NB4 (cell line): ENCODE data around the gene ZNHIT2.

ENCODE experiments used
- DNase-seq: peaks from one replicate; pipeline ENCODE4 v3.0.0; 2010; ENCODE audit warnings: low read depth
- H3K4me3 ChIP-seq: one replicate; pipeline ENCODE4 v1.5.1; 2011; ENCODE audit warnings: mild to moderate bottlenecking, low read depth, low read length, moderate library complexity
- MYC ChIP-seq: IDR thresholded peaks from 2 replicates; pipeline ENCODE4 v1.6.1; 2011; ENCODE audit warnings: low read depth, low read length
- POLR2A ChIP-seq: IDR thresholded peaks from 2 replicates; pipeline ENCODE4 v1.6.1; 2011; ENCODE audit warnings: mild to moderate bottlenecking; ENCODE audit not compliant: insufficient read length; ENCODE audit errors: extremely low read depth
- TF ChIP-seq, protein P1 (sequence below): IDR thresholded peaks from 2 replicates; pipeline ENCODE4 v1.6.1; 2011; ENCODE audit warnings: low read depth, low read length
- TF ChIP-seq, protein P2 (sequence below): IDR thresholded peaks from one replicate; pipeline ENCODE4 v1.5.1; 2012; ENCODE audit warnings: low read depth, low read length

The ZNHIT2 gene

DNA sequence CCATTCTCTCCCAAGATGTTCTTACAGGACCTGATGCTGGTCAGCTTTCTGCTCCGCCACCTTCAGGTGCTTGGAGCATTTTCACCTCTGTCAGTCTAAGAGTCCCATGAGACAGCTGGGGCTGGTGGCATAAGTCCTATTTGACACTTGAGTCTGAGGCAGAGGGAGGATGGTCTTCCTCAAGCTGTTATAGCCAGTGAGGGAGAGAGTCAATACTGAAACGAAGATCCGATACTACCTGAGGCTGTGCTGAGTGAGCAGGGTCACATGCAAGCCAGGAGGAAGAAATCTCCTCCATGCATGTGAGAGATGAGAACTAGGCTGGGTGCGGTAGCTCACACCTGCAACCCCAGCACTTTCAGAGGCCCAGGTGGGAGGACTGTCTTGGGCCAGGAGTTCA is 27.9 kb downstream of the ZNHIT2 start:
- TF ChIP-seq MYC (no peak), POLR2A (no peak)
- TF ChIP-seq, protein P1, sequence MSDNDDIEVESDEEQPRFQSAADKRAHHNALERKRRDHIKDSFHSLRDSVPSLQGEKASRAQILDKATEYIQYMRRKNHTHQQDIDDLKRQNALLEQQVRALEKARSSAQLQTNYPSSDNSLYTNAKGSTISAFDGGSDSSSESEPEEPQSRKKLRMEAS, result no peak
- TF ChIP-seq, protein P2, sequence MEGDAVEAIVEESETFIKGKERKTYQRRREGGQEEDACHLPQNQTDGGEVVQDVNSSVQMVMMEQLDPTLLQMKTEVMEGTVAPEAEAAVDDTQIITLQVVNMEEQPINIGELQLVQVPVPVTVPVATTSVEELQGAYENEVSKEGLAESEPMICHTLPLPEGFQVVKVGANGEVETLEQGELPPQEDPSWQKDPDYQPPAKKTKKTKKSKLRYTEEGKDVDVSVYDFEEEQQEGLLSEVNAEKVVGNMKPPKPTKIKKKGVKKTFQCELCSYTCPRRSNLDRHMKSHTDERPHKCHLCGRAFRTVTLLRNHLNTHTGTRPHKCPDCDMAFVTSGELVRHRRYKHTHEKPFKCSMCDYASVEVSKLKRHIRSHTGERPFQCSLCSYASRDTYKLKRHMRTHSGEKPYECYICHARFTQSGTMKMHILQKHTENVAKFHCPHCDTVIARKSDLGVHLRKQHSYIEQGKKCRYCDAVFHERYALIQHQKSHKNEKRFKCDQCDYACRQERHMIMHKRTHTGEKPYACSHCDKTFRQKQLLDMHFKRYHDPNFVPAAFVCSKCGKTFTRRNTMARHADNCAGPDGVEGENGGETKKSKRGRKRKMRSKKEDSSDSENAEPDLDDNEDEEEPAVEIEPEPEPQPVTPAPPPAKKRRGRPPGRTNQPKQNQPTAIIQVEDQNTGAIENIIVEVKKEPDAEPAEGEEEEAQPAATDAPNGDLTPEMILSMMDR, result no peak
- no peak overlapping the region for H3K4me3 ChIP-seq
- DNase-seq, result no peak

DNA sequence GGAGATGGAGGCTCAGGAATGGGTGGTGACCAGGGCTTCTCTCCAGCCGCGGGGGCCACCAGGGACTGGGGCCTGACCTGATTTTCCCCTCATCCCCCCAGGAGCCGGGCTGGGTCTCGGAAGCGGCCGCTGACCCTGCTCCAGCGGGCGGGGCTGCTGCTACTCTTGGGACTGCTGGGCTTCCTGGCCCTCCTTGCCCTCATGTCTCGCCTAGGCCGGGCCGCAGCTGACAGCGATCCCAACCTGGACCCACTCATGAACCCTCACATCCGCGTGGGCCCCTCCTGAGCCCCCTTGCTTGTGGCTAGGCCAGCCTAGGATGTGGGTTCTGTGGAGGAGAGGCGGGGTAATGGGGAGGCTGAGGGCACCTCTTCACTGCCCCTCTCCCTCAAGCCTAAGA is 29.7 kb downstream of the ZNHIT2 start:
- TF ChIP-seq MYC (no peak), POLR2A (no peak)
- TF ChIP-seq, protein P2, result no peak
- TF ChIP-seq, protein P1, result no peak
- H3K4me3 ChIP-seq, result no peak overlapping the region
- DNase-seq, result no peak

DNA sequence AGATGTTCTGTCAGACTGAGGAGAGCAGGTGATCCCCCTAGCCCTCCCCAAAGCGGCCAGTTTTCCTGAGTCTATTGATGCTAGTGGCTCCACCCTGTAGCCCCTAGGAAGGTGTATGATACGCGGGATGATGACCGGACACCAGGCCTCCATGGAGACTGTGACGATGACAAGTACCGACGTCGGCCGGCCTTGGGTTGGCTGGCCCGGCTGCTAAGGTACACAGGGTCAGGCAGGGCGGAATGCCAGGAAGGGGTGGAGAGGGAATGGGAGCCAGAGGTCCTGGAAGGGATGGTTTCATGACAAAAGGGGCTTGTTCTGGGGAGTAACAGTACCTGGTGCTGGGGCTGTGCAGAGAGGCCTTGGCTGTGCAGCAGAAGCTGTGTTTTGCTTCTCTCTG is 30.3 kb downstream of the ZNHIT2 start:
- no peak for DNase-seq
- TF ChIP-seq POLR2A (no peak), MYC (no peak)
- TF ChIP-seq, protein P1, result no peak
- TF ChIP-seq, protein P2, result no peak
- H3K4me3 ChIP-seq, result no peak overlapping the region

DNA sequence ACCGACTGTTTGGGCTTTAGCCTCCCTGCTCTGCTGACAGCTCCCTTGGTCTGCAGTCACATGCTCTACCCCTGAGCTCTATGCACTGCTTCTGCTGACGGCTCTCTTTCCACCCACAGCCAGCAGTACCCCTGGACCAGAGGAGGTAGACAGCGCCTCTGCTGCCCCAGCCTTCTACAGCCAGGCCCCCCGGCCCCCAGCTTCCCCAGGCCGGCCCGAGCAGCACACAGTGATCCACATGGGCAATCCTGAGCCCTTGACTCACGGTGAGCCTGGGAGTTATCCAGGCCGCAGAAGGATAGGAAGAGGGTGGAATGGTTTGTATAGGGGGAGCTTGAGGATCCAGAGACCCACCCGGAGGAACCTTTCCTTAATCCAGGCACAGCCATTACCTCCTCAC is 30.7 kb downstream of the ZNHIT2 start:
- no peak for DNase-seq
- TF ChIP-seq, protein P1, result no peak
- no peak for TF ChIP-seq MYC
- TF ChIP-seq, protein P2, result no peak
- TF ChIP-seq POLR2A, result no peak
- no peak overlapping the region for H3K4me3 ChIP-seq

DNA sequence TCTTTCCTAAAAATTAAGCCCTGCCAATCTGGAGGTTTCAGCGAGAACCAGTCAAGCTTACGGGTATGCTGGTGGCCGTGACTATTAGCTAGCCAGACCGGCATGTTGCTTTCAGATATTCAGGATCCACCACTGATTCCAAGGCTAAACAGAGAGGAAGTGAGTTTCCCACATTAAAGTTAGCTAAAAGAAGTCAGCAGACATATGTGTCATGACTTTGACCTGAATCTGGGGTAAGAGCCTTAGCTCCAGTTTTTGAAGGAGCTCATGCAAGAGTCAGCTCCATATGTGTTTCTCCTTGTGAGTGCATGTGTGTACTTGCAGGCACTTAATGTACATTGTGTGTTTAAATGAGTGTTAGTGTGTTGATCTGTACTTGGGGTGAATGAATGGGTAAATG is 32.1 kb downstream of the ZNHIT2 start:
- TF ChIP-seq, protein P1, result no peak
- TF ChIP-seq POLR2A (no peak), MYC (no peak)
- TF ChIP-seq, protein P2, result no peak
- no peak overlapping the region for H3K4me3 ChIP-seq
- no peak for DNase-seq
